Measurements from ENCODE around the gene KRT9.

- TF ChIP-seq ZNF175 (CRISPR knock-in tag; IDR thresholded peaks at IDR 0.05; ENCODE audit: low read depth): no peak
- no peak for TF ChIP-seq RBBP5 (IDR thresholded peaks at IDR 0.05; ENCODE audit: borderline replicate concordance, insufficient read depth, low read length, poor library complexity, severe bottlenecking)
- TF ChIP-seq RCOR1 (IDR thresholded peaks at IDR 0.05; ENCODE audit: borderline replicate concordance in 1 of 2, low read depth in 2 of 2, low read length in 2 of 2): no peak
- TF ChIP-seq CC2D1A (IDR thresholded peaks at IDR 0.05): no peak
- no peak for TF ChIP-seq MXD1 (CRISPR knock-in tag; IDR thresholded peaks at IDR 0.05; ENCODE audit: borderline replicate concordance, poor library complexity, severe bottlenecking)
- no peak for TF ChIP-seq CTCF (IDR thresholded peaks at IDR 0.05 in 2 of 3, conservative IDR thresholded peaks at IDR 0.05 in 1 of 3; ENCODE audit: insufficient read depth in 2 of 3, low read depth in 1 of 3, low read length in 3 of 3)
- TF ChIP-seq MAFF (IDR thresholded peaks at IDR 0.05; ENCODE audit: low read length): no peak
- TF ChIP-seq TCF7 (IDR thresholded peaks at IDR 0.05; ENCODE audit: borderline replicate concordance): no peak
- TF ChIP-seq MYC (IDR thresholded peaks at IDR 0.05; ENCODE audit: low read depth, low read length): no peak
- no peak for TF ChIP-seq MYC (CRISPR knock-in tag; IDR thresholded peaks at IDR 0.05; ENCODE audit: borderline replicate concordance, low read depth)
- peak; percentile 90 for TF ChIP-seq ZNF24 (IDR thresholded peaks at IDR 0.05)
- TF ChIP-seq ELF2 (CRISPR knock-in tag; IDR thresholded peaks at IDR 0.05): no peak
- no peak for TF ChIP-seq JUND (IDR thresholded peaks at IDR 0.05; ENCODE audit: borderline replicate concordance, low read depth, low read length)
- no peak for TF ChIP-seq JUND (tag; IDR thresholded peaks at IDR 0.05; ENCODE audit: borderline replicate concordance, low read depth, low read length)
- TF ChIP-seq MAZ (CRISPR knock-in tag; conservative IDR thresholded peaks at IDR 0.05 in 1 of 2, IDR thresholded peaks at IDR 0.05 in 1 of 2): no peak
Observed at GRCh38 chr17:41553987-41554680, 17.7 kb downstream of the KRT9 start.
